ENCODE data around the gene TRMT1.
"Not testable (repeated sequence)": the region's sequence is repeated elsewhere in the genome, so short reads cannot be mapped to it uniquely, and the experiment has no call there.

TRMT1 gene

DNA sequence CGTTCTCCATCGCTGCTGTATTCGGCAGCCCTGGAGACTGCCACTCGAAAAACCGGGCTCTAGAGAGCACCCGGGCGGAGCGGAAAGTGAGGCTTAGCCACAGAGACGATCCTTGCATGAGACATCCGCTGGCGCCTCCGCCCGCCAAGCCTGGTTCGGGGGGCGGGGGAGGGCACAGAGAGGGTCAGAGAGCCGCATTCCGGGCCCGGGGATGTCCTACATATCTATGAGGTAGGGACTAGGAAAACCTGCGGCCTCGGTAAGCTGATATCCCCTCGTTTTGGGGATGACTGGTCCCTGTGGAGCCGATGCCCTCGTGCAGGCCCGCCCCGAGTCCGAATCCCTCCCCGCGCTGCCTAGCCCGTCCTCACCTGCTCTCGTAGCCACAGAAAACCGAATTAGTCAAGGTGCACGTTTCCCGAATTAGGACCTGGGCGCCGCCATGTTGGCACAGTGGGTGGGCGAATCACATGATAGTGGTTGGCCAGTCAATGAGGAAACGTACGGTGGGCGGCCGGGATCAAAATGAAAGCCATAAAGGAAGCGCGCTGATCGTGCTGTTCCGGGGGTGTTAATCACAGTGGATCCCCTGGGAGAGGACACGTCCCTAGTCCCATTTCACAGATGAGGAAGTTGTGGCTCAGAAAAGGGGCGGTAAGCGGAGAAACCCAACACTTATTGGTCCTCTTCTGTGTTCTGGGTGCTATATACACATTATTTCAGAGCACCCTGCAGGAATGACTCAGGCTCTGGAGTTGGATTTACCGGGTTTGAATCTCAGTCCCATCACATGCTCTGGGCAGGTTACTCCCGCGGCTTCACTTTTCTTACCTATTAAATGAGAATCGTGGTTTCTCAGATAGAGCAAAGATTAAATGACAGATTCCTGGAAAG lies at the start of gene TRMT1:
TSS of gene TRMT1 (minus strand) at position 459 of the 894 bp plus-strand sequence. CDS start at position 118, 341 bp downstream.
- Histone ChIP-seq H3K9me3 (ENCODE audit: control insufficient read depth in 5 of 5, low read length in 5 of 5) (no peaks in the 10 kb centered on the region), H3K27me3 (ENCODE audit: control insufficient read depth in 5 of 5, insufficient read depth in 4 of 5, low read length in 5 of 5) (no peaks in the 10 kb centered on the region), H3K4me1 (ENCODE audit: control insufficient read depth in 5 of 5, insufficient read depth in 5 of 5, low read length in 5 of 5) (peaks cover 14 to 52% (median 47%) of the 10 kb centered on the region in 5 donors), H3K4me3 (ENCODE audit: low read depth in 1 of 5, low read length in 5 of 5) (peak within 1 kb of the TSS; percentile 69 to 99 (median 96)), H3K9ac (ENCODE audit: low read length in 5 of 5) (peak within 1 kb of the TSS; percentile 66 to 98 (median 95)), H3K36me3 (ENCODE audit: control insufficient read depth in 5 of 5, insufficient read depth in 5 of 5, low read length in 5 of 5) (peaks cover 0 to 21% (median 10%) of the 10 kb centered on the region in 5 donors), H3K27ac (ENCODE audit: low read depth, low read length) (peak within 1 kb of the TSS; percentile 79)

DNA sequence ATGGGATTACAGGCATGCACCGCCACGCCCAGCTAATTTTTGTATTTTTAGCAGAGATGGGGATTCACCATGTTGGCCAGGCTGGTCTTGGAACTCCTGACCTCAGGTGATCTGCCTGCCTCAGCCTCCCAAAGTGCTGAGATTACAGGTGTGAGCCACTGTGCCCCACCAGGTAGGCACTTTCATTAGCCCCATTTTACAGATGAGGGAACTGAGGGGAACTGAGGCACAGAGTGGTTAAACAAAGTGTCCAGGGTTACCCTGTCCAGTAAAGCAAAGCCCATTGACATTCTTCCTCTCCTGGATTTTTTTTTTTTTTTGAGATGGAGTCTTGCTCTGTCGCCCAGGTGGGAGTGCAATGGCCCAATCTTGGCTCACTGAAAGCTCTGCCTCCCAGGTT lies 49.6 kb upstream of the TRMT1 start:
- Histone ChIP-seq H3K27ac (ENCODE audit: low read depth, low read length) (peak overlapping the region; percentile 84), H3K4me1 (ENCODE audit: control insufficient read depth in 5 of 5, insufficient read depth in 5 of 5, low read length in 5 of 5) (peaks cover 17 to 68% (median 49%) of the 10 kb centered on the region in 5 donors)
- H3K9ac ChIP-seq (ENCODE audit: low read length in 5 of 5); H3K27me3 ChIP-seq (ENCODE audit: control insufficient read depth in 5 of 5, insufficient read depth in 4 of 5, low read length in 5 of 5); H3K9me3 ChIP-seq (ENCODE audit: control insufficient read depth in 5 of 5, low read length in 5 of 5); H3K4me3 ChIP-seq (ENCODE audit: low read depth in 1 of 5, low read length in 5 of 5); H3K36me3 ChIP-seq (ENCODE audit: control insufficient read depth in 5 of 5, insufficient read depth in 5 of 5, low read length in 5 of 5): not testable (repeated sequence)

DNA sequence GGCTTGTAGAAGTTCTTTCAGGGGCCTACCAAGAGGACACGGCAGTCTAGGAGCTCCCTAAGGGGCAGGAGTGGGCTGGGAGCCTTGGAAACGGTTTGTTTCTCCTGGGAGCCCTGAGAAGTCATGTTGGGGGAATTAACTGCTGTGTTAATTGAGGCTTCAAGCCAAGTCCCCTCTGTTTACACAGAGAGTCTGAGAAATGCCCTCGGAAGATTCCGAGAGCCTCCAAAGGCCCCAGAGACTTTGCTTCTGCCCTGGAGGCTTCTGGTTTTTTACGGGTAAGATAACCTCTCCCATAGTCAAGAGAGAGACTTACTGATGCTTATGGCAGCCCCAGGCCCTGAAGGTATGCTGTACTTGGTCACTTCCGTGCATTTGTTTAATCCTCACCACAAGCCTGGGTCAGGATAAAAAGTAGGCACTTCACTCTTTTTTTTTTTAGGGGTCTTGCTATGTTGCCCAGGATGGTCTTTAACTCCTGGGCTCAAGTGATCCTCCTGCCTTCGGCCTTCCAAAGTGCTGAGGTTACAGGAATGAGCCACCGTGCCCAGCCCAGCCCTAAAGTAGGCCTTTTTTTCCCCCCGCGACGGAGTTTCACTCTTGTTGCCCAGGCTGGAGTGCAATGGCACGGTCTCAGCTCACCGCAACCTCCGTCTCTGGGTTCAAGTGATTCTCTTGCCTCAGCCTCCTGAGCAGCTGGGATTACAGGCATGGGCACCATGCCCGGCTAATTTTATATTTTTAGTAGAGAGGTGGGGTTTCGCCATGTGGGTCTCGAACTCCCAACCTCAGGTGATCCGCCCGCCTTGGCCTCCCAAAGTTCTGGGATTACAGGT lies 48.8 kb upstream of the TRMT1 start:
- peak overlapping the region; percentile 98 for H3K27ac ChIP-seq (ENCODE audit: low read depth, low read length)
- H3K4me3 ChIP-seq (ENCODE audit: low read depth in 1 of 5, low read length in 5 of 5), result peak overlapping the region in 1 of 5 donors; percentile 52
- H3K27me3 ChIP-seq (ENCODE audit: control insufficient read depth in 5 of 5, insufficient read depth in 4 of 5, low read length in 5 of 5), result no peaks in the 10 kb centered on the region
- no peaks in the 10 kb centered on the region for H3K36me3 ChIP-seq (ENCODE audit: control insufficient read depth in 5 of 5, insufficient read depth in 5 of 5, low read length in 5 of 5)
- H3K9ac ChIP-seq (ENCODE audit: low read length in 5 of 5), result peak overlapping the region in 4 of 5 donors; percentile 21 to 69 (median 52)
- peaks cover 17 to 68% (median 49%) of the 10 kb centered on the region in 5 donors for H3K4me1 ChIP-seq (ENCODE audit: control insufficient read depth in 5 of 5, insufficient read depth in 5 of 5, low read length in 5 of 5)
- H3K9me3 ChIP-seq (ENCODE audit: control insufficient read depth in 5 of 5, low read length in 5 of 5), result no peaks in the 10 kb centered on the region

DNA sequence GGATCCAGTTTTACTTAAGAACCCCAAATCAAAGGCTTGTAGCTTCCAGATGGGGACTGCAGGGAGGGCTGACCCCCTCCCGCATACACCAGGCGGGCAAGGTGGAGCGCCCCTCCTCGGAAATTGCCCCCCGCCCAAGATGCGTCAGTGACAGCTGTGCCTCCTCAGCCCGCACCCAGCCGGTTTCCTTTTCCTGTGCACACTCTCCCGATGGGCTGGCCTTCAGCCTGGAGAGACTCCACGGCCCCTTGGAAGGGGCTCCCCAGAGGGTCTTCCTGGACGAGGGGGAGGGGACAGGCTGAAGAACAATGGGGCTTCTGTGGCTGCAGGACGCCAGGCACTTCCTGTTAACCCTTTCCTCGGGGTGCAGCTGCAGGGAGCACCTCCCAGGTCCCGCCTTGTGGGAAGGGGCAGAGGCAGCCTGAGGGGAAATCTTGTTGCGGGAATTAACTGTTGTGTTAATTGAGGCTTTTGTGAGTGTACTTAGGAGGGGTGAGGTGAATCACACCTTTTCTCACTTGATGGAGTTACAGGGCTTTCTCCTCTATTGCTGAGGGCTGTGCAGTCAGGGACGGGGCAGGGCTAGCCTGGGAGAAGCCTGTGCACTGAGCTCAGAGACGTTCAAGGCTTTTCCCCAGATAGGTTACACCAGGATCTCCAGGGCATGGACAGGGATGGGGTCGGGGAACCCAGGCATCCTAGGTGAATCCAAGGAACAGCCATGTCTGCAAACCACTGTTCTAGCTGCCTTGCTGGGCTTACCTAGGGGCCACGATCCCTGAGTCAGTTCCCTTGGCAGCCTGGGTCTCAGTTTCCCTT lies 48.0 kb upstream of the TRMT1 start:
- Histone ChIP-seq H3K27me3 (ENCODE audit: control insufficient read depth in 5 of 5, insufficient read depth in 4 of 5, low read length in 5 of 5) (no peaks in the 10 kb centered on the region), H3K9ac (ENCODE audit: low read length in 5 of 5) (peak overlapping the region; percentile 21 to 69 (median 45)), H3K9me3 (ENCODE audit: control insufficient read depth in 5 of 5, low read length in 5 of 5) (no peaks in the 10 kb centered on the region), H3K4me1 (ENCODE audit: control insufficient read depth in 5 of 5, insufficient read depth in 5 of 5, low read length in 5 of 5) (peaks cover 15 to 65% (median 49%) of the 10 kb centered on the region in 5 donors), H3K4me3 (ENCODE audit: low read depth in 1 of 5, low read length in 5 of 5) (peak overlapping the region in 2 of 5 donors; percentile 31 to 52), H3K36me3 (ENCODE audit: control insufficient read depth in 5 of 5, insufficient read depth in 5 of 5, low read length in 5 of 5) (no peaks in the 10 kb centered on the region), H3K27ac (ENCODE audit: low read depth, low read length) (peak overlapping the region; percentile 98)

DNA sequence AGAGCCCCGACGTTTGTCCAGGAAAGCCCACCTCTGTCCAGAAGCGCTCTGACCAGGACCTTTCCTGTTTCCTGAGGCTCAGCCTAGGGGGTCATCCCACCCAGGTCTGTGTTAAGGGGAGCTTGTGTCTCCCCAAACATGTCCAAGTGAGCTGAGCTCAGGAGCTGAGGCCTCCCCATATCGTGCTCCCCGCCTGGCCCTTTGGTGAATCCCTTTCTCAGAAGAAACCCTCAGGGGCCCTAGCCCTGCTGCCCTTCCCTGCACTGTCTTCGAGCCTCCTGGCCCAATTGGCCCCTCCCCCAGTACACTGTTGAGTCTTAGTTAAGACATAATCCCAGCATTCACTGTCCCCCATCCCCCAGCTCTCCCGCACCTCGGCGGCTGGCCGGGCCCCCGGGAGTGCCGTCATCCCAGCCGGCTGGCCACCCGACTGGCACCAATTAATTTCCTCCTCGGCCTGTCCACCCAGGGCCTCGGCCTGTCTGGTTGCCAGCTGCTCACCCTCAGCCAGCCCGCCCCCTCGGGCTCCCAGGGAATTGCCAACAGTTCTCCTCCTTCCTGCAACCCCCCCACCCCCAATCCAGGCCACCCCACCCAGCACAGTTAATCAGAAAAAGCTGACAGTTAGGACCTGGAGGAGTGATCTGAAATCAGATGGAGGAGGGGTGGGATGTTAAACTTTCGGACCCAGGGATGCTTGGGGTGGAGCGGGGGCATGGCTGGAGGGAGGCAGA lies 47.2 kb upstream of the TRMT1 start:
- Histone ChIP-seq H3K9me3 (ENCODE audit: control insufficient read depth in 5 of 5, low read length in 5 of 5) (no peaks in the 10 kb centered on the region), H3K4me3 (ENCODE audit: low read depth in 1 of 5, low read length in 5 of 5) (peak overlapping the region; percentile 49 to 71 (median 63)), H3K4me1 (ENCODE audit: control insufficient read depth in 5 of 5, insufficient read depth in 5 of 5, low read length in 5 of 5) (peaks cover 15 to 63% (median 49%) of the 10 kb centered on the region in 5 donors), H3K9ac (ENCODE audit: low read length in 5 of 5) (peak overlapping the region; percentile 66 to 93 (median 86)), H3K27me3 (ENCODE audit: control insufficient read depth in 5 of 5, insufficient read depth in 4 of 5, low read length in 5 of 5) (no peaks in the 10 kb centered on the region), H3K36me3 (ENCODE audit: control insufficient read depth in 5 of 5, insufficient read depth in 5 of 5, low read length in 5 of 5) (no peaks in the 10 kb centered on the region), H3K27ac (ENCODE audit: low read depth, low read length) (peak overlapping the region; percentile 98)

DNA sequence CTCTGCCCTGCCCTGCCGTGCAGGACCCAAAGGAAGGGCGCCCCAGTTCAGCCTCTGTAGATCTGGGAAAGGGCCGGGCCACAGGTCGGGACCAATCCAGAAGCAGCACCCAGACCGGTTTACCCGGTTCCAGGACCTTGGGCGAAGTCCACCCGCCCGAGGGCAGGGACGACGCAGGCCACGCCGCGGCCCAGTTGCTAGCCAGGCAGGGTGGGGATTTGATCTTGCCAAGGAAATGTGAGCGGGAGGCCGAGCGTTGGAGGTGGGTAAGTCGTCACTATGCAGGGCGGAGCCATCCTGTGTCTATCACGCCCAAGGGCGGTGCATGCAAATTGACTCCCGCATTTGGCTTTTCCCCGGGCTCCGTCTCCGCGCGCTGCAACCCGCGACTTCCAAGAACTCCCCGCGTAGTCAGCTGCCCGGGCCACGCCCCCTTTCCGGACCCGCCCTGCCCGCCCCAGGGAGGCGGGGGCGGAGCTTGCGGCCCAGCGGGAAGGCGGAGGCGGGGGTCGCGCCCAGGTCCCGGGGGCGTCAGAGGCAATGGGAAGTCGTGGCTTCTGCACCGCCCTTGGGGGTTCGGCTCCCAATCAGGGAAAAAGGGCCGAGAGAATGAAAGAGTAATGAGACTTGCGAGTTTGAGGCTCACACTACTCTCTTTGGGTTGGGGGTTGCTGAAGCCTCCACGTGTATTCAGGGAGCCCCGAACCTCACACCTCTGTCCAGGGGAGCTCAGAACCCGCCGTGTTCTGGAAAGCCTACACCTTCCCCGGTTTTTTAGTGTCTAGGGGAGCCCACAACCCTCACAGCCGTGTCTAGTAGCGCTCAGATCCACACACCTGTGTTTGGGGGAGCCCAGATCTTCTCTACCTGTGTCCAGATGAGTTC lies 46.4 kb upstream of the TRMT1 start:
- Histone ChIP-seq H3K27me3 (ENCODE audit: control insufficient read depth in 5 of 5, insufficient read depth in 4 of 5, low read length in 5 of 5) (no peaks in the 10 kb centered on the region), H3K4me1 (ENCODE audit: control insufficient read depth in 5 of 5, insufficient read depth in 5 of 5, low read length in 5 of 5) (peaks cover 15 to 56% (median 44%) of the 10 kb centered on the region in 5 donors), H3K4me3 (ENCODE audit: low read depth in 1 of 5, low read length in 5 of 5) (peak overlapping the region; percentile 49 to 73 (median 63)), H3K36me3 (ENCODE audit: control insufficient read depth in 5 of 5, insufficient read depth in 5 of 5, low read length in 5 of 5) (no peaks in the 10 kb centered on the region), H3K9me3 (ENCODE audit: control insufficient read depth in 5 of 5, low read length in 5 of 5) (no peaks in the 10 kb centered on the region), H3K27ac (ENCODE audit: low read depth, low read length) (peak overlapping the region; percentile 98), H3K9ac (ENCODE audit: low read length in 5 of 5) (peak overlapping the region; percentile 66 to 93 (median 86))

DNA sequence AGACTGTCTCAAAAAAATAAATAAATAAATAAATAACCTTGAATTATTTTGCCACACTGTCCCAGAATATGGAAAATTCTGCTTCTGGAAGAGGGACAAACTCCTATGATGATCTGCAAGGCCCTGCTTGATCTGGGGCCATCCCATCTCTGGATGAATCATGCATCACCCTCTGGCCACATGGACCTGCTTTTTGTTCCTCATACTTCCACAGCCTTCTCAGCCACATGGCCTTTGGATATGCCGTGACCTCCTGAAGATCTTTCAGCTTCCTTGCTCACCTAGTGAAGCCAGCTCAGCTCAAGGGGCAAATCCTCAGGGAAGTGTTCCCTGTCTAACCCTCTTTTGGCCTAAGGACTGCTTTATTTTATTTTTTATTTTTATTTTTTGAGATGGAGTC lies 44.0 kb upstream of the TRMT1 start:
- Histone ChIP-seq H3K4me3 (ENCODE audit: low read depth in 1 of 5, low read length in 5 of 5) (no peak overlapping the region), H3K36me3 (ENCODE audit: control insufficient read depth in 5 of 5, insufficient read depth in 5 of 5, low read length in 5 of 5) (no peaks in the 10 kb centered on the region), H3K27me3 (ENCODE audit: control insufficient read depth in 5 of 5, insufficient read depth in 4 of 5, low read length in 5 of 5) (no peaks in the 10 kb centered on the region), H3K9me3 (ENCODE audit: control insufficient read depth in 5 of 5, low read length in 5 of 5) (no peaks in the 10 kb centered on the region), H3K4me1 (ENCODE audit: control insufficient read depth in 5 of 5, insufficient read depth in 5 of 5, low read length in 5 of 5) (peaks cover 16 to 55% (median 37%) of the 10 kb centered on the region in 5 donors), H3K27ac (ENCODE audit: low read depth, low read length) (no peak overlapping the region), H3K9ac (ENCODE audit: low read length in 5 of 5) (no peak overlapping the region)

DNA sequence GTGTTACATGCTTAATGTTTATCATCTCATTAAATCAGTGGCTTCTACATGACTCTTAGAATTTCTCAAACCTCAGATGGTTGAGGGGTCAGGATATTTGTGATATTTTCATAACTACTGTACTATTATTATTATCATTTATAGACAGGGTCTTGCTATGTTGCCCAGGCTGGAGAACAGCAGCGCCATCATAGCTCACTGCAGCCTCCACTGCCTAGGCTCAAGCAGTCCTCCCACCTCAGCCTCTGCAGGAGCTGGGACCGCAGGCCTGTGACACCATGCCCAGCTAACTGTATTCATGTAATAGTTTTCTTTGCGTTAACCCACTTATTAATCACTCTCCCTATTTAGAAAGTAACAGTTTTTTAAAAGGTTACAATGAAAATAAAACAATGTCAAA lies 43.2 kb upstream of the TRMT1 start:
- no peak overlapping the region for H3K27ac ChIP-seq (ENCODE audit: low read depth, low read length)
- no peaks in the 10 kb centered on the region for H3K27me3 ChIP-seq (ENCODE audit: control insufficient read depth in 5 of 5, insufficient read depth in 4 of 5, low read length in 5 of 5)
- H3K36me3 ChIP-seq (ENCODE audit: control insufficient read depth in 5 of 5, insufficient read depth in 5 of 5, low read length in 5 of 5), result no peaks in the 10 kb centered on the region
- H3K4me1 ChIP-seq (ENCODE audit: control insufficient read depth in 5 of 5, insufficient read depth in 5 of 5, low read length in 5 of 5), result peaks cover 16 to 53% (median 37%) of the 10 kb centered on the region in 5 donors
- no peaks in the 10 kb centered on the region for H3K9me3 ChIP-seq (ENCODE audit: control insufficient read depth in 5 of 5, low read length in 5 of 5)
- H3K9ac ChIP-seq (ENCODE audit: low read length in 5 of 5), result no peak overlapping the region
- H3K4me3 ChIP-seq (ENCODE audit: low read depth in 1 of 5, low read length in 5 of 5), result no peak overlapping the region
